Activated naive CD8-positive, alpha-beta T cell treated with anti-CD3 and anti-CD28 coated beads, Interleukin-2, amount 50 U/mL, for 24 hours (primary cell): ENCODE results near the gene CLDN16.

Source experiments
- ATAC-seq: fragments of 150-1000 bp; cut with Tn5 transposase; one replicate; pipeline ENCODE4 v1.10.0; 2021
- DNase-seq: peaks from one replicate; pipeline ENCODE4 v3.0.0; 2021
- H3K27ac Mint-ChIP-seq: one replicate; pipeline ENCODE4 v1.8.0; 2021; ENCODE audit warnings: mild to moderate bottlenecking, mixed read lengths
- H3K27me3 Mint-ChIP-seq: one replicate; pipeline ENCODE4 v1.8.0; 2021; ENCODE audit warnings: mixed read lengths
- H3K36me3 Mint-ChIP-seq: one replicate; pipeline ENCODE4 v1.8.0; 2021; ENCODE audit warnings: low read depth, mixed read lengths
- H3K4me1 Mint-ChIP-seq: one replicate; pipeline ENCODE4 v1.8.0; 2021; ENCODE audit warnings: mixed read lengths
- H3K4me3 Mint-ChIP-seq: one replicate; pipeline ENCODE4 v1.8.0; 2021; ENCODE audit warnings: mild to moderate bottlenecking, moderate library complexity, mixed read lengths
- H3K9me3 Mint-ChIP-seq: one replicate; pipeline ENCODE4 v1.8.0; 2021; ENCODE audit warnings: mixed read lengths

Gene CLDN16

GRCh38 chr3:190368881-190369280, 19.1 kb upstream of the CLDN16 start:
- no peak for ATAC-seq
- no peaks in the 10 kb centered on the region for H3K36me3 Mint-ChIP-seq
- no peaks in the 10 kb centered on the region for H3K27me3 Mint-ChIP-seq
- H3K4me3 Mint-ChIP-seq = no peak overlapping the region
- H3K4me1 Mint-ChIP-seq = no peaks in the 10 kb centered on the region
- DNase-seq = no peak
- no peak overlapping the region for H3K27ac Mint-ChIP-seq
- no peaks in the 10 kb centered on the region for H3K9me3 Mint-ChIP-seq

- Mint-ChIP-seq H3K27ac (no peak overlapping the region), H3K4me1 (no peaks in the 10 kb centered on the region), H3K9me3 (no peaks in the 10 kb centered on the region), H3K27me3 (no peaks in the 10 kb centered on the region), H3K36me3 (no peaks in the 10 kb centered on the region), H3K4me3 (no peak overlapping the region)
- ATAC-seq (no peak), DNase-seq (no peak)
Measured at GRCh38 chr3:190369668-190370295, 18.2 kb upstream of the CLDN16 start.

GRCh38 chr3:190370369-190370768, 17.6 kb upstream of the CLDN16 start:
- Mint-ChIP-seq H3K4me1 (no peaks in the 10 kb centered on the region), H3K36me3 (no peaks in the 10 kb centered on the region), H3K4me3 (no peak overlapping the region), H3K27me3 (no peaks in the 10 kb centered on the region), H3K27ac (no peak overlapping the region), H3K9me3 (no peaks in the 10 kb centered on the region)
- DNase-seq (no peak), ATAC-seq (no peak)

GRCh38 chr3:190371152-190371551, 16.8 kb upstream of the CLDN16 start:
- ATAC-seq (no peak), DNase-seq (no peak)
- H3K9me3 Mint-ChIP-seq = no peaks in the 10 kb centered on the region
- H3K4me3 Mint-ChIP-seq = no peak overlapping the region
- no peaks in the 10 kb centered on the region for H3K36me3 Mint-ChIP-seq
- H3K27ac Mint-ChIP-seq = no peak overlapping the region
- no peaks in the 10 kb centered on the region for H3K4me1 Mint-ChIP-seq
- peaks cover 2% of the 10 kb centered on the region for H3K27me3 Mint-ChIP-seq

GRCh38 chr3:190375246-190375645, 12.7 kb upstream of the CLDN16 start:
- no peak for DNase-seq
- Mint-ChIP-seq H3K27ac (no peak overlapping the region), H3K9me3 (no peaks in the 10 kb centered on the region), H3K36me3 (no peaks in the 10 kb centered on the region), H3K4me3 (no peak overlapping the region), H3K27me3 (peaks cover 8% of the 10 kb centered on the region), H3K4me1 (no peaks in the 10 kb centered on the region)
- no peak for ATAC-seq

- no peak overlapping the region for H3K27ac Mint-ChIP-seq
- H3K9me3 Mint-ChIP-seq = no peaks in the 10 kb centered on the region
- H3K27me3 Mint-ChIP-seq = peaks cover 9% of the 10 kb centered on the region
- no peak overlapping the region for H3K4me3 Mint-ChIP-seq
- no peaks in the 10 kb centered on the region for H3K36me3 Mint-ChIP-seq
- no peak for ATAC-seq
- no peak for DNase-seq
- no peaks in the 10 kb centered on the region for H3K4me1 Mint-ChIP-seq
Measured at GRCh38 chr3:190375671-190376070, 12.3 kb upstream of the CLDN16 start.

- no peaks in the 10 kb centered on the region for H3K36me3 Mint-ChIP-seq
- H3K27ac Mint-ChIP-seq = no peak overlapping the region
- no peaks in the 10 kb centered on the region for H3K9me3 Mint-ChIP-seq
- DNase-seq (no peak), ATAC-seq (no peak)
- no peak overlapping the region for H3K4me3 Mint-ChIP-seq
- H3K27me3 Mint-ChIP-seq = peaks cover 13% of the 10 kb centered on the region
- peaks cover 11% of the 10 kb centered on the region for H3K4me1 Mint-ChIP-seq
Measured at GRCh38 chr3:190378240-190378891, 9.6 kb upstream of the CLDN16 start.

GRCh38 chr3:190380184-190380583, 7.8 kb upstream of the CLDN16 start:
- no peak for ATAC-seq
- peaks cover 13% of the 10 kb centered on the region for H3K27me3 Mint-ChIP-seq
- H3K4me3 Mint-ChIP-seq = no peak overlapping the region
- H3K4me1 Mint-ChIP-seq = peaks cover 11% of the 10 kb centered on the region
- no peaks in the 10 kb centered on the region for H3K9me3 Mint-ChIP-seq
- no peak overlapping the region for H3K27ac Mint-ChIP-seq
- DNase-seq = no peak
- no peaks in the 10 kb centered on the region for H3K36me3 Mint-ChIP-seq

- no peak for DNase-seq
- Mint-ChIP-seq H3K27me3 (peaks cover 9% of the 10 kb centered on the region), H3K9me3 (no peaks in the 10 kb centered on the region)
Measured at GRCh38 chr3:190381441-190381840, 6.5 kb upstream of the CLDN16 start.

GRCh38 chr3:190382082-190382481, 5.9 kb upstream of the CLDN16 start:
- DNase-seq = no peak
- H3K9me3 Mint-ChIP-seq = no peaks in the 10 kb centered on the region
- H3K4me1 Mint-ChIP-seq = peaks cover 11% of the 10 kb centered on the region
- ATAC-seq = peak; percentile 81
- H3K4me3 Mint-ChIP-seq = no peak overlapping the region
- H3K36me3 Mint-ChIP-seq = no peaks in the 10 kb centered on the region
- peaks cover 8% of the 10 kb centered on the region for H3K27me3 Mint-ChIP-seq
- H3K27ac Mint-ChIP-seq = no peak overlapping the region

More at GRCh38 chr3:190381441-190381840, 6.5 kb upstream of the CLDN16 start:
- ATAC-seq = no peak
- no peaks in the 10 kb centered on the region for H3K36me3 Mint-ChIP-seq
- H3K27ac Mint-ChIP-seq = no peak overlapping the region
- peaks cover 11% of the 10 kb centered on the region for H3K4me1 Mint-ChIP-seq
- no peak overlapping the region for H3K4me3 Mint-ChIP-seq

GRCh38 chr3:190384309-190384756, 3.6 kb upstream of the CLDN16 start:
- Mint-ChIP-seq H3K4me3 (no peak overlapping the region), H3K36me3 (no peaks in the 10 kb centered on the region), H3K9me3 (no peaks in the 10 kb centered on the region), H3K27me3 (peaks cover 8% of the 10 kb centered on the region), H3K4me1 (peaks cover 11% of the 10 kb centered on the region), H3K27ac (no peak overlapping the region)
- ATAC-seq = peak; percentile 57
- DNase-seq = no peak

GRCh38 chr3:190385731-190386688, 2.0 kb upstream of the CLDN16 start:
- Mint-ChIP-seq H3K4me1 (peaks cover 11% of the 10 kb centered on the region), H3K36me3 (no peaks in the 10 kb centered on the region), H3K27me3 (peaks cover 2% of the 10 kb centered on the region), H3K27ac (no peak overlapping the region), H3K9me3 (no peaks in the 10 kb centered on the region), H3K4me3 (no peak overlapping the region)
- ATAC-seq (no peak), DNase-seq (no peak)

- DNase-seq (no peak), ATAC-seq (no peak)
- Mint-ChIP-seq H3K4me1 (no peaks in the 10 kb centered on the region), H3K4me3 (no peak overlapping the region), H3K9me3 (no peaks in the 10 kb centered on the region), H3K27me3 (no peaks in the 10 kb centered on the region), H3K36me3 (no peaks in the 10 kb centered on the region), H3K27ac (no peak overlapping the region)
Measured at GRCh38 chr3:190388703-190389102, 740 bp downstream of the CLDN16 start.

- H3K4me1 Mint-ChIP-seq = no peaks in the 10 kb centered on the region
- no peaks in the 10 kb centered on the region for H3K27me3 Mint-ChIP-seq
- H3K27ac Mint-ChIP-seq = no peak overlapping the region
- no peak for DNase-seq
- H3K36me3 Mint-ChIP-seq = no peaks in the 10 kb centered on the region
- ATAC-seq = no peak
- no peaks in the 10 kb centered on the region for H3K9me3 Mint-ChIP-seq
- H3K4me3 Mint-ChIP-seq = no peak overlapping the region
Measured at GRCh38 chr3:190396001-190396400, 8.0 kb downstream of the CLDN16 start.

GRCh38 chr3:190397889-190398288, 9.9 kb downstream of the CLDN16 start:
- H3K27me3 Mint-ChIP-seq = no peaks in the 10 kb centered on the region
- ATAC-seq (no peak), DNase-seq (no peak)
- H3K4me3 Mint-ChIP-seq = no peak overlapping the region
- no peaks in the 10 kb centered on the region for H3K4me1 Mint-ChIP-seq
- no peaks in the 10 kb centered on the region for H3K9me3 Mint-ChIP-seq
- no peak overlapping the region for H3K27ac Mint-ChIP-seq
- H3K36me3 Mint-ChIP-seq = no peaks in the 10 kb centered on the region
